ENCODE measurements around the gene RAD51B.

DNA sequence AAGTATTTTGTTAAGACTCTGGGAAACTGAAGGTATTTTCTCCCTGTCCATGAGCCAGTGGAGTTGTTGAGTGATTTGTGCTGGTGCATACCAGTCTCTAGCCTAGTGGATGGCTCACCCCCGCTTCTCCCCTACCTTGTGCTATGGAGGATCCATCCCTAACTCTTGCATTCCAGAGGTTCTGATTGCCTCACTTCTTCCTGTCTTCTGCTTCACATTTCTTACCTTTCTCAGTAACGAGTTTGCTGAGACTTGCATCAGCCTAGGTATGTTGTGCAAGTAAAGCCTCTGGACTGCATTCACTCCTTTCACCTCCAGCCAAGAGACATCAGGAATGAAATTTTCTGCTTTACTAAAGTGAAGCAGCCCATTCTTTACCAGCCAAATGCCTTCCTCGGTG is 581.7 kb downstream of the RAD51B start:
- TF ChIP-seq, protein P1, sequence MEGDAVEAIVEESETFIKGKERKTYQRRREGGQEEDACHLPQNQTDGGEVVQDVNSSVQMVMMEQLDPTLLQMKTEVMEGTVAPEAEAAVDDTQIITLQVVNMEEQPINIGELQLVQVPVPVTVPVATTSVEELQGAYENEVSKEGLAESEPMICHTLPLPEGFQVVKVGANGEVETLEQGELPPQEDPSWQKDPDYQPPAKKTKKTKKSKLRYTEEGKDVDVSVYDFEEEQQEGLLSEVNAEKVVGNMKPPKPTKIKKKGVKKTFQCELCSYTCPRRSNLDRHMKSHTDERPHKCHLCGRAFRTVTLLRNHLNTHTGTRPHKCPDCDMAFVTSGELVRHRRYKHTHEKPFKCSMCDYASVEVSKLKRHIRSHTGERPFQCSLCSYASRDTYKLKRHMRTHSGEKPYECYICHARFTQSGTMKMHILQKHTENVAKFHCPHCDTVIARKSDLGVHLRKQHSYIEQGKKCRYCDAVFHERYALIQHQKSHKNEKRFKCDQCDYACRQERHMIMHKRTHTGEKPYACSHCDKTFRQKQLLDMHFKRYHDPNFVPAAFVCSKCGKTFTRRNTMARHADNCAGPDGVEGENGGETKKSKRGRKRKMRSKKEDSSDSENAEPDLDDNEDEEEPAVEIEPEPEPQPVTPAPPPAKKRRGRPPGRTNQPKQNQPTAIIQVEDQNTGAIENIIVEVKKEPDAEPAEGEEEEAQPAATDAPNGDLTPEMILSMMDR (IDR thresholded peaks at IDR 0.05), result no peak
- TF ChIP-seq EP300 (IDR thresholded peaks at IDR 0.05), result no peak
- no peak for TF ChIP-seq POLR2A (IDR thresholded peaks at IDR 0.05)
- TF ChIP-seq POLR2AphosphoS5 (IDR thresholded peaks at IDR 0.05), result no peak
